Measurements from ENCODE around the gene THAP11.

THAP11 gene

DNA sequence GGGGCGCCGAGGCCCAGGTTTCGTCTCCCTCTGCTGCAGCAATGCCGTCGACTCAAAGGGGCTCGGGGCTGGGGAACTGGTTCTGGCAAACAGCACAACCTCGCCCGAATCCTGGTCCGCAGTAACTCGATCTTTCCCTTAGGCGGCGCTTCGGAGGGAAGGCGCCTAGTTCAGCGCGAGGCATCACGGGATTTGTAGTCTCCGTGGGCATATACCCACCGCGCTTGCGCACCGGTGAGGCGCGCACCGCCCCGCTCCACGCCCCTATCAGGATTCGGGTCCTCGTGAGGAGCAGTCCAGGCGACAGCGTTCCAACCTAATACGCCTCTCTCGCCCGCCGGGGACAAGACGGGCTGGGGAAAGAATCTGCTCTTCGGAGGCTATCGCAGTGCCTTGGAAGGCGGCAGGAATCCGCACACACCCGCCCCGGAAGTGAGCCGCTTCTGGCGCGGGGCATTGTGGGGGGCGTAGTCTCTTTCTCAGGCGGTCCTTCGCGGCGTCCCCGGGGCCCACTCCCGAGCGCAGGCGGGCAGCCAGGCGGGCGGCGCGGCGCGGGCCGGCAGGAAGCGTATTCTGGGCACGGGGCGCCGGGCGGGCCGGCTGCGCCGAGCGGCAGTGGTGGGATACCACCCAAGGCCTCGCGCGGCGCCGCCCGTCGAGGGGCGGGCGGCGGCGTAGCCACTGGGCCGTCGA, at the start of gene THAP11:
TSS of gene THAP11 (plus strand) at position 505 of the 693 bp plus-strand sequence. CDS start 235 bp downstream, outside the sequence.
- peak; percentile 90 for DNase-seq (ENCODE audit: low spot score)
- ChIA-PET POLR2A (ENCODE audit: low non-redundant PET) (no interaction called here), CTCF (interaction anchor here (2.5 kb wide), 1 partner anchor 20 kb away, joined by 7 read pairs; no protein-coding TSS in a partner anchor)
- TF ChIP-seq, protein P1, sequence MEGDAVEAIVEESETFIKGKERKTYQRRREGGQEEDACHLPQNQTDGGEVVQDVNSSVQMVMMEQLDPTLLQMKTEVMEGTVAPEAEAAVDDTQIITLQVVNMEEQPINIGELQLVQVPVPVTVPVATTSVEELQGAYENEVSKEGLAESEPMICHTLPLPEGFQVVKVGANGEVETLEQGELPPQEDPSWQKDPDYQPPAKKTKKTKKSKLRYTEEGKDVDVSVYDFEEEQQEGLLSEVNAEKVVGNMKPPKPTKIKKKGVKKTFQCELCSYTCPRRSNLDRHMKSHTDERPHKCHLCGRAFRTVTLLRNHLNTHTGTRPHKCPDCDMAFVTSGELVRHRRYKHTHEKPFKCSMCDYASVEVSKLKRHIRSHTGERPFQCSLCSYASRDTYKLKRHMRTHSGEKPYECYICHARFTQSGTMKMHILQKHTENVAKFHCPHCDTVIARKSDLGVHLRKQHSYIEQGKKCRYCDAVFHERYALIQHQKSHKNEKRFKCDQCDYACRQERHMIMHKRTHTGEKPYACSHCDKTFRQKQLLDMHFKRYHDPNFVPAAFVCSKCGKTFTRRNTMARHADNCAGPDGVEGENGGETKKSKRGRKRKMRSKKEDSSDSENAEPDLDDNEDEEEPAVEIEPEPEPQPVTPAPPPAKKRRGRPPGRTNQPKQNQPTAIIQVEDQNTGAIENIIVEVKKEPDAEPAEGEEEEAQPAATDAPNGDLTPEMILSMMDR (conservative IDR thresholded peaks at IDR 0.05; ENCODE audit: low read depth) = peak; percentile 88
- H3K27ac ChIP-seq = peak within 1 kb of the TSS; percentile 97

DNA sequence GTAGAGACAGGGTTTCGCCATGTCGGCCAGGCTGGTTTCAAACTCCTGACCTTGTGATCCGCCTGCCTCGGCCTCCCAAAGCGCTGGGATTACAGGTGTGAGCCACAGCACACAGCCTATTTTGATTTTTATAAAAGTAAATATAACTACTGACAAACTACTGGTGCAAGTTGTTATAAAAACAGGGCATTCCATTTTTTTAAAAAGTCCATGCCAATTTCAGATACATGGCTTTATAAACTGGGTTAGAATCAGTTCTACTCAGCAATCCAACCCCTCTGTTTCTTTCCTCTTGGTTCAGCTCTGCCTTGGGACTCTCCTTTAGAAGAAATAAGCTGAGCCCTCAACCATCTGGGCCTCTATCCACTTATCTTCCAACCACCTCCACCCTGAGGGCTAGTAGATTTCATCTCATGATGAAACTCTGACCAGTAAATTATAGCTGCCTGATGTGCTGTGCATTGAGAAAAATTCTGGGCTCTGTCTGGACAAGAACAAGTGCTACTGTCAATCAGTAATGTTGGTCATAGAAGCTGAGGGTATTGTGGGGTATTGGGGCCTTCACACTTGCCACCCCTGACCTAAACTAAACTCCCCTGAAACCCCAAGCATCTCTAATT, 45.9 kb upstream of the THAP11 start:
- TF ChIP-seq, protein P1 (conservative IDR thresholded peaks at IDR 0.05; ENCODE audit: low read depth) = no peak
- DNase-seq (ENCODE audit: low spot score) = no peak
- ChIA-PET POLR2A (ENCODE audit: low non-redundant PET) (interaction anchor here (0.7 to 0.8 kb wide), 2 partner anchors 10 to 120 kb away, joined by 3 read pairs; partner anchors contain the start of genes RANBP10 and TSNAXIP1), CTCF (interaction anchor here (1.5 kb wide), 1 partner anchor 20 kb away, joined by 4 read pairs; no protein-coding TSS in a partner anchor)
- H3K27ac ChIP-seq = no peak overlapping the region

DNA sequence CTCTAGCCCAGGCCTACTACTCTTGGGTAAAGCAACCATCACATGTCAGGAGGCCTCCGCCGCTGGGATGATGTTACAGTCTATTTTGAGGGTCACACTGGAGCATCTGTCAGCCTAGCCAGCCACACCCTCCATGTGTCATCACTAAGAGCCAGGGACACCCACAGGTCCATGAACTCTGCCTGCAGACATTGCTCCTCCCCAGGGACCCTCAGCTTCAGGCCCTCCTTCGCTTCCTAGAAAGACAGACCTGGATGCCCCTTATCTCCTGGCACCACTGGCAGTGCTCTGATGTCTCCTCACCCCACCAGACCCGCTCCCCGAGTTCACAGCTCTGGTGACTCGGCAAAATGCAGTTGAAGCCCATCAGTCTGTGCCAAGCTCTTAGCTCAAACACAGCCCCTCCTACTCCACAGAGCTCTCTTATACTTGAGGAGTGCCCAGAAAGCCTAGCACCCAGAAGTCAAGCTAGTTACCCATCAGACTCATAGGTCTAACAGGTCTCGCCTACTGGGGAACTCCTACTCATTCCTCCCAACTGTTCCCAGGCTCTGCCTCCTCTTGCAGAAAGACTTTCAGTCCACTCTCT, 41.7 kb upstream of the THAP11 start:
- ChIA-PET CTCF (interaction anchor here (0.6 to 0.8 kb wide), 3 partner anchors 16 to 249 kb away, joined by 3 to 5 read pairs (median 4); no protein-coding TSS in a partner anchor), POLR2A (ENCODE audit: low non-redundant PET) (no interaction called here)
- TF ChIP-seq, protein P1 (conservative IDR thresholded peaks at IDR 0.05; ENCODE audit: low read depth) = no peak
- peak overlapping the region; percentile 32 for H3K27ac ChIP-seq
- no peak for DNase-seq (ENCODE audit: low spot score)

DNA sequence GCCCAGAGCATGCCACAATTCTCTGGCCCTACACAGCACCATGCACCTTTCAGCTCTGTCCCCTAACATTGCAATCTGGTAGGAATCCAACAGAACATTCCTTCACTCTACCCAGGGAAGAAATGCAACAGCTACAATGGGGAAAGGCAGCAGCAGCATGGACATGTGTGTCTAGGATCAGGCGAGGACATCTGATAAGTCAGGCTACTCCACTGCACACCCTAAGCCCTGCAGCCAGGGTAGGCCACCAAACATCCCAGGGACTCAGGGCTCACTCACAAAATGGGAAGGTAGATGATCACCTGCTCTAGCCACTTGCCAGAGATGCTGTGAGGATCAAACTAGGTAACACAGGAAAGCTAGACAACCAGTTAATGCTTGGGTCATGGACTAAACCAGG, 40.9 kb upstream of the THAP11 start:
- TF ChIP-seq, protein P1 (conservative IDR thresholded peaks at IDR 0.05; ENCODE audit: low read depth) = no peak
- POLR2A ChIA-PET (ENCODE audit: low non-redundant PET) = no interaction called here
- H3K27ac ChIP-seq = no peak overlapping the region
- CTCF ChIA-PET = interaction anchor here (0.6 to 1.2 kb wide), 3 partner anchors 15 to 250 kb away, joined by 3 to 4 read pairs (median 3); no protein-coding TSS in a partner anchor
- no peak for DNase-seq (ENCODE audit: low spot score)

DNA sequence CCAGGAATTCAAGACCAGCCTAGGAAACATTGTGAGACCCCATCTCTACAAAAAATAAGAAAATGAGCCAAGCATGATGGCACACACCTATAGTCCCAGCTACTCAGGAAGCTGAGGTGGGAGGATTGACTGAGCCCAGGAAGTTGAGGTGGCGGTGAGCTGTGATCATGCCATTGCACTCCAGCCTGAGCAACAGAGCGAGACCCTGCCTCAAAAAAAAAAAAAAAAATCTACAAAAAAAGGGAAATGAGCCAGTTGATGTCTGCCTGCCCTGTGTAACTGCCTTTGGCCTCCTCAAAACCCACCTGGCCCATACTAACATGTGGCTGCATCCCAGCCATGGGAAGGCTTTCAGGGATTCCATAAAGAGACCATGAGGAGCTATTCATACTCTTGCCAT, 40.2 kb upstream of the THAP11 start:
- no peak for DNase-seq (ENCODE audit: low spot score)
- TF ChIP-seq, protein P1 (conservative IDR thresholded peaks at IDR 0.05; ENCODE audit: low read depth) = no peak
- POLR2A ChIA-PET (ENCODE audit: low non-redundant PET) = no interaction called here
- CTCF ChIA-PET = interaction anchor here (0.6 to 1.2 kb wide), 5 partner anchors 10 to 753 kb away, joined by 3 to 8 read pairs (median 5); no protein-coding TSS in a partner anchor
- no peak overlapping the region for H3K27ac ChIP-seq

DNA sequence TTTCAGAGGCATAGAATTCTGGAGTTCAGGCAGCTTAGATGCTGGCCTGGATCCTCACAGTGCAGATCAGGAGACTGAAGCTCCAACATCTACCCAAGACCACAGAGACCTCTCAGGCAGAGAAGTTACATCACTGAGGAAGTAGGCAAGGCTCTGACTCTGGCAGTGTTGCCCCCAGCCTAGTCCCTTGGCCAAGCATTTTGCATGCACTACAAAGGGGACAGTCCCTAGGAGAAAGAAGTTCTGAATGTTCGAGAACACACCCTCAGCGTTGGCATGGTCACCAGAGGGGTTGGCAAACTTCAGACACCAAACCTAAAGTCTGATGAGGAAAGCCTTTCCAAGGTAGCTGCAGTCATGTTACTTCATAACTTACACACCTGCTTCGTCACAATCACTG, 38.2 kb upstream of the THAP11 start:
- POLR2A ChIA-PET (ENCODE audit: low non-redundant PET) = no interaction called here
- H3K27ac ChIP-seq = no peak overlapping the region
- DNase-seq (ENCODE audit: low spot score) = no peak
- TF ChIP-seq, protein P1 (conservative IDR thresholded peaks at IDR 0.05; ENCODE audit: low read depth) = no peak
- CTCF ChIA-PET = interaction anchor here (0.6 to 1.0 kb wide), 3 partner anchors 10 to 281 kb away, joined by 3 to 5 read pairs (median 3); no protein-coding TSS in a partner anchor

Data from RWPE1 (cell line).